HEK293 (cell line): ENCODE results near the gene NAV2.

ENCODE experiments used
- CTCF ChIA-PET: fragments of 350-600 bp; formaldehyde crosslinking; extraction: SDS; loops from one replicate; lab custom pipeline; 2021; ENCODE audit warnings: antibody characterized with exemption; lab: Yijun Ruan, JAX
- POLR2A ChIA-PET: fragments of 300-600 bp; formaldehyde crosslinking; extraction: SDS; loops from one replicate; lab custom pipeline; 2020; ENCODE audit warnings: antibody characterized with exemption, inconsistent platforms; lab: Yijun Ruan, JAX
- H3K27ac ChIP-seq: fragments of 200-500 bp; sonication (Bioruptor generic); 2 replicates; pipeline ENCODE4 v1.5.1; 2014; ENCODE audit warnings: low read depth, low read length, control low read depth, inconsistent platforms; ENCODE audit errors: extremely low read depth
- H3K36me3 ChIP-seq, 2 experiments: fragments of 200-500 bp in 1 of 2; sonication (Bioruptor generic) in 1 of 2; 1 replicate in 1 of 2; 2 replicates in 1 of 2; pipeline ENCODE4 v1.5.1; 2014 to 2017; ENCODE audit warnings: inconsistent platforms in 2 of 2, low read length in 2 of 2; ENCODE audit not compliant: control insufficient read depth in 2 of 2, insufficient read depth in 1 of 2
- H3K4me1 ChIP-seq: fragments of 200-500 bp; sonication (Bioruptor generic); 2 replicates; pipeline ENCODE4 v1.5.1; 2014; ENCODE audit warnings: mild to moderate bottlenecking, low read length, inconsistent platforms; ENCODE audit not compliant: control insufficient read depth, insufficient read depth
- H3K4me3 ChIP-seq: 2 replicates; pipeline ENCODE4 v1.5.1; 2011; ENCODE audit warnings: low read depth, mild to moderate bottlenecking, control low read depth, low read length, moderate library complexity
- H3K9me3 ChIP-seq: fragments of 200-500 bp; sonication (Bioruptor generic); 2 replicates; pipeline ENCODE4 v1.5.1; 2014; ENCODE audit warnings: low read depth, low read length, inconsistent platforms; ENCODE audit not compliant: control insufficient read depth, insufficient read depth
- BCL11A ChIP-seq: fragments of 450-650 bp; formaldehyde crosslinking; IDR thresholded peaks from 2 replicates; pipeline ENCODE4 v1.5.1; 2016; ENCODE audit warnings: low read depth, missing biosample characterization, missing genetic modification characterization
- KLF10 ChIP-seq: fragments of 450-650 bp; IDR thresholded peaks from 2 replicates; pipeline ENCODE4 v1.5.1; 2018; ENCODE audit warnings: missing biosample characterization, mild to moderate bottlenecking, missing genetic modification characterization
- MZF1 ChIP-seq: fragments of 450-650 bp; formaldehyde crosslinking; IDR thresholded peaks from 2 replicates; pipeline ENCODE4 v1.5.1; 2017; ENCODE audit warnings: missing biosample characterization, missing genetic modification characterization, borderline replicate concordance
- OSR2 ChIP-seq: fragments of 450-650 bp; formaldehyde crosslinking; IDR thresholded peaks from 2 replicates; pipeline ENCODE4 v1.5.1; 2016; ENCODE audit warnings: missing biosample characterization, missing genetic modification characterization
- YY1 ChIP-seq: fragments of 450-650 bp; formaldehyde crosslinking; IDR thresholded peaks from 2 replicates; pipeline ENCODE4 v1.5.1; 2018; ENCODE audit warnings: missing biosample characterization, missing genetic modification characterization
- YY2 ChIP-seq: fragments of 450-650 bp; formaldehyde crosslinking; IDR thresholded peaks from 2 replicates; pipeline ENCODE4 v1.5.1; 2016; ENCODE audit warnings: missing biosample characterization, missing genetic modification characterization
- ZBTB17 ChIP-seq: fragments of 450-650 bp; formaldehyde crosslinking; IDR thresholded peaks from 2 replicates; pipeline ENCODE4 v1.5.1; 2016; ENCODE audit warnings: missing biosample characterization, missing genetic modification characterization
- ZBTB48 ChIP-seq: fragments of 450-650 bp; formaldehyde crosslinking; IDR thresholded peaks from 2 replicates; pipeline ENCODE4 v1.5.1; 2016; ENCODE audit warnings: missing biosample characterization, missing genetic modification characterization
- ZEB2 ChIP-seq: fragments of 450-650 bp; formaldehyde crosslinking; IDR thresholded peaks from 2 replicates; pipeline ENCODE4 v1.5.1; 2016; ENCODE audit warnings: missing biosample characterization, missing genetic modification characterization
- ZFP41 ChIP-seq: fragments of 450-650 bp; formaldehyde crosslinking; IDR thresholded peaks from 2 replicates; pipeline ENCODE4 v1.5.1; 2016; ENCODE audit warnings: missing biosample characterization, missing genetic modification characterization, borderline replicate concordance
- ZNF112 ChIP-seq: fragments of 450-650 bp; formaldehyde crosslinking; IDR thresholded peaks from 2 replicates; pipeline ENCODE4 v1.5.0; 2017; ENCODE audit warnings: missing biosample characterization, missing genetic modification characterization
- ZNF114 ChIP-seq: fragments of 450-650 bp; formaldehyde crosslinking; IDR thresholded peaks from 2 replicates; pipeline ENCODE4 v1.5.0; 2017; ENCODE audit warnings: missing biosample characterization, missing genetic modification characterization
- ZNF133 ChIP-seq: fragments of 450-650 bp; formaldehyde crosslinking; IDR thresholded peaks from 2 replicates; pipeline ENCODE4 v1.5.1; 2016; ENCODE audit warnings: missing biosample characterization, missing genetic modification characterization
- ZNF138 ChIP-seq: fragments of 450-650 bp; formaldehyde crosslinking; IDR thresholded peaks from 2 replicates; pipeline ENCODE4 v1.5.1; 2016; ENCODE audit warnings: missing biosample characterization, missing genetic modification characterization, borderline replicate concordance
- ZNF341 ChIP-seq: fragments of 450-650 bp; formaldehyde crosslinking; IDR thresholded peaks from 2 replicates; pipeline ENCODE4; 2016; ENCODE audit warnings: low read depth, missing biosample characterization, missing genetic modification characterization
- ZNF37A ChIP-seq: fragments of 450-650 bp; IDR thresholded peaks from 2 replicates; pipeline ENCODE4 v1.5.1; 2018; ENCODE audit warnings: missing biosample characterization, missing genetic modification characterization
- ZNF426 ChIP-seq: fragments of 450-650 bp; formaldehyde crosslinking; IDR thresholded peaks from 2 replicates; pipeline ENCODE4 v1.5.1; 2017; ENCODE audit warnings: missing biosample characterization, missing genetic modification characterization, mild to moderate bottlenecking, inconsistent platforms, moderate library complexity
- ZNF501 ChIP-seq: fragments of 450-650 bp; formaldehyde crosslinking; IDR thresholded peaks from 2 replicates; pipeline ENCODE4 v1.5.1; 2016; ENCODE audit warnings: missing biosample characterization, missing genetic modification characterization
- ZNF510 ChIP-seq: fragments of 450-650 bp; formaldehyde crosslinking; IDR thresholded peaks from 2 replicates; pipeline ENCODE4 v1.5.1; 2018; ENCODE audit warnings: mild to moderate bottlenecking, missing genetic modification characterization, missing biosample characterization; ENCODE audit not compliant: insufficient replicate concordance
- ZNF544 ChIP-seq: fragments of 450-650 bp; formaldehyde crosslinking; IDR thresholded peaks from 2 replicates; pipeline ENCODE4 v1.5.0; 2017; ENCODE audit warnings: missing biosample characterization, missing genetic modification characterization
- ZNF558 ChIP-seq: fragments of 450-650 bp; formaldehyde crosslinking; IDR thresholded peaks from 2 replicates; pipeline ENCODE4 v1.5.1; 2016; ENCODE audit warnings: missing biosample characterization, missing genetic modification characterization
- ZSCAN23 ChIP-seq: fragments of 450-650 bp; formaldehyde crosslinking; IDR thresholded peaks from 2 replicates; pipeline ENCODE4 v1.5.1; 2016; ENCODE audit warnings: missing biosample characterization, missing genetic modification characterization
- TF ChIP-seq, protein P1 (sequence below): fragments of 450-650 bp; formaldehyde crosslinking; IDR thresholded peaks from 2 replicates; pipeline ENCODE4 v1.5.1; 2016; ENCODE audit warnings: missing biosample characterization, missing genetic modification characterization

NAV2 gene

DNA sequence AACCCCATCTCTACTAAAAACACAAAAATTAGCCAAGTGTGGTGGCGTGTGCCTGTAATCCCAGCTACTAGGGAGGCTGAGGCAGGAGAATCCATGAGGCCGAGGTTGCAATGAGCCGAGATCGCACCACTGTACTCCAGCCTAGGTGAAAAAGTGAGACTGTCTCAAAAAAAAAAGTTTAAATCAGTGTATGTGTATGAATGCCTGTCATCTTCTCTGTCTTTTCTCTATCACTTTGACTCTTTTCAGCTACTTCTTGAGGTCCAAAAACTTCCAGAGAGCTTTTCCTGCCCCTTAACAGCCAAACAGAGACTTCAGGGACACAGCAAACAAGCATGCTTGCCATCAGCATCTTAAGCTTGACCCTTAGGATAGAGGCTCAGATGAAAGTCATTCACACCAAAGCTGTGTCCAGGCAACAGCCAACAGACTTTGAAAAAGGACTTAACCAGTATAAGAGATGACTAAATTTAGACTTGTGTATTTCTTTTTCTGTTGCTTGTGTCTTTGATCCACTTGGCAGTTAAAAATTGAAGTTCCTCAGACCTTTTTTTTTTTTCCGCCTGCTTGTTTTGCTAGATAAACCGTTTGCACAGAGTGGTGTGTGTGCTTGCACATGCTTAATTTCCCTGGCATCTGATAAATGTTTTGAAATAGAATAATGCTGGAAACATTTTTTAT lies 295.7 kb downstream of the NAV2 start:
- no peaks in the 10 kb centered on the region for H3K36me3 ChIP-seq
- POLR2A ChIA-PET: no interaction called here
- TF ChIP-seq ZNF558 (tag by site-specific recombination) (peak; percentile 91), ZNF544 (tag by site-specific recombination) (no peak)
- H3K4me1 ChIP-seq: peaks cover 6% of the 10 kb centered on the region
- H3K9me3 ChIP-seq: no peaks in the 10 kb centered on the region
- CTCF ChIA-PET: no interaction called here
- H3K27ac ChIP-seq: no peak overlapping the region
- H3K4me3 ChIP-seq: no peak overlapping the region

DNA sequence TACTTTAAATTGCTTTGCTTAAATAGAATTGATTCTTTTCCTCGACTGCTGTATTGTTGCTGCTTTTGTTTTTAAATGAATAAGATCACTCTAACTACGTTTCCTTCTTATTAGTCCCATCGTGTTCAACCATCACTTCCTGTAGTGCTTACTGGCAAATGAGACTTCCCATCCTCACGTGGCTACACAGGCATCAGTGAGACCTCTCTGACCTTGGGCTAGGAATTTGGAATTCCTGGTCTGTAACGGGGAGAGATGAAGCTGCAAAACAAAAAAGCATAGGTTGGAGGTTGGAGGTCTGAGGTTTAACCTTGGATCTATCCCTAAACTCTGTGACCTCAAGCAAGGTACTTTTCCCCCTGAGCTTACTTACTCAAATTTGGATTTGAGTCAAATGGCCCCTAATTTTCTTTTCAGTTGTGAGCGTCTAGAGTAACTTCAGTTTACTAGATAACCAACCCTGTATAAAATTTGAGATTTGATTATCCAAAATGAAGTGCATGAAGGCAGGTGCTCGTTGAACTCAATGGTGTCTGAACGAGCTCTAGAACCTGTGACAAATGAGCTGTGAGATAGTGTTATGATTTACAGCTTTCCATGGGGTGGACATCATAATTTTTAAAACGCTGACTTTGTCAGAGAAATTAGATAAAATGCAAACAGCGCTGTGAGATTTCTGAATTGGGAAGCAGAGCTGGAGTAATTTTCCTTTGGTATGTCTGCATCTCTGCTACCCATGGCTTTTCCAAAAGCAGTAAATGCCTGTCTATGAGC lies 296.4 kb downstream of the NAV2 start:
- Histone ChIP-seq H3K9me3 (no peaks in the 10 kb centered on the region), H3K27ac (no peak overlapping the region), H3K36me3 (no peaks in the 10 kb centered on the region), H3K4me1 (peaks cover 6% of the 10 kb centered on the region), H3K4me3 (no peak overlapping the region)
- POLR2A ChIA-PET: no interaction called here
- TF ChIP-seq ZEB2 (tag by site-specific recombination) (no peak), ZNF510 (tag by site-specific recombination) (no peak), ZNF133 (tag by site-specific recombination) (no peak), KLF10 (tag by site-specific recombination) (no peak), ZNF112 (tag by site-specific recombination) (no peak), BCL11A (tag by site-specific recombination) (no peak), ZNF138 (tag by site-specific recombination) (no peak), ZNF114 (tag by site-specific recombination) (no peak), ZNF37A (no peak)
- CTCF ChIA-PET: interaction anchor here (0.8 kb wide), 1 partner anchor 119 kb away, joined by 3 read pairs; no protein-coding TSS in a partner anchor

DNA sequence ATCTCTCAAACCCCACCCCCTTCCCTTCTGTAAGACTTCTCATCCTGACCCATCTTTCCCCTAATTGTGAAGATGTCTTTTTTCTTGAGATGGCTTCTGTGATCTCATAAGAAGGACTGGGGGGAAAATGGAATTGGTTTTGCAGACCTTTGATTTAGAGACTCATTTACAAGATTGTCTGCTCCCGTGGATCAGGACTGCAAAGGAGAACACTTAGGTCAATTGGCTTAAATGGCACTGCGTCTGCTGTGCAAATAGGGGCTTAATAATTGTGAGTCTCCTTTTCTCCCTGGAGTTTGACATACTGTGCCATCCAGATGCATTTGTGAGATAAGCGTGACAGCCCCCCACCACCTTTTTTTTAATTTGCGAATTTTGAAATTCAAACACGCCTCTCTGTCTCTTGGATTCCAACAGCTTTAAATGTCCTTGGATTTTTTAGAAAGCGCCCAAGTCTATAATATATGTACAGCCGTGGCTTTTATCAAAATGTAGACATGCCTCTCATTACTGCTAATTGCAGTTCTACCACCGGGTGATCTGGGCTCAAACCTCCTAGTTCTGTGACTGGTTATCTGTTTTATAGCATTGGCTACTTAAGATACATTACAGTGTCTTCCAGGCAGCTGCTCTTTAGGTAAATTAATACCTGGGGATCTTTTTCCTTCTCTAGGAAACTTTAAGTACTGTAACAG lies 297.7 kb downstream of the NAV2 start:
- Histone ChIP-seq H3K27ac (no peak overlapping the region), H3K9me3 (no peaks in the 10 kb centered on the region), H3K4me1 (peaks cover 6% of the 10 kb centered on the region), H3K4me3 (no peak overlapping the region), H3K36me3 (no peaks in the 10 kb centered on the region)
- POLR2A ChIA-PET: no interaction called here
- TF ChIP-seq ZBTB48 (tag by site-specific recombination) (no peak), ZFP41 (tag by site-specific recombination) (no peak), MZF1 (tag by site-specific recombination) (no peak), KLF10 (tag by site-specific recombination) (no peak), ZBTB17 (no peak), OSR2 (tag by site-specific recombination) (0 out of 2 replicates have a peak, but pooled peaks have one; percentile 25)
- TF ChIP-seq, all 188 proteins: peak for 1
- CTCF ChIA-PET: interaction anchor here (1.2 to 1.3 kb wide), 2 partner anchors 8 to 101 kb away, joined by 4 to 9 read pairs; no protein-coding TSS in a partner anchor

DNA sequence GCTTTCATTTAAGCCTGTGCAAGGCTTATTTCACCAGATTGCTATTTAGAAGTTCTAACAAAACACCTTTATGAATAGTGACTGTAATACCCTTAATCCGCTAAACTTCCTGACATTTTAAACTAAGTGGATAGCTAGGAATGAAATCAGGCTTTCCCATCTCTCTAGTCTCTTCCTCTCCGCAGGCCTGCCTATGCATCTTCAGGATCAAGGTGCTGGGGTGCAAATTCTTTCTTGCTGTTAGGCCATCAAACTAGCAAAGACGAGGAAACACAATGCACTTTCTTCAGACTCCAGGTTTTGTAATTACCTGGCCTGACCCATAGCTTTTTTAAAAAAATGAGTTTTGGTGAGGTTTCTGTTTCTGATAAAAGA lies 298.2 kb downstream of the NAV2 start:
- Histone ChIP-seq H3K36me3 (no peaks in the 10 kb centered on the region), H3K4me3 (no peak overlapping the region), H3K4me1 (peaks cover 10% of the 10 kb centered on the region), H3K27ac (no peak overlapping the region), H3K9me3 (no peaks in the 10 kb centered on the region)
- POLR2A ChIA-PET: interaction anchor here (1.1 kb wide), 1 partner anchor 24 kb away, joined by 3 read pairs; no protein-coding TSS in a partner anchor
- CTCF ChIA-PET: interaction anchor here (1.2 to 1.3 kb wide), 2 partner anchors 9 to 100 kb away, joined by 4 to 9 read pairs; no protein-coding TSS in a partner anchor
- TF ChIP-seq, protein P1, sequence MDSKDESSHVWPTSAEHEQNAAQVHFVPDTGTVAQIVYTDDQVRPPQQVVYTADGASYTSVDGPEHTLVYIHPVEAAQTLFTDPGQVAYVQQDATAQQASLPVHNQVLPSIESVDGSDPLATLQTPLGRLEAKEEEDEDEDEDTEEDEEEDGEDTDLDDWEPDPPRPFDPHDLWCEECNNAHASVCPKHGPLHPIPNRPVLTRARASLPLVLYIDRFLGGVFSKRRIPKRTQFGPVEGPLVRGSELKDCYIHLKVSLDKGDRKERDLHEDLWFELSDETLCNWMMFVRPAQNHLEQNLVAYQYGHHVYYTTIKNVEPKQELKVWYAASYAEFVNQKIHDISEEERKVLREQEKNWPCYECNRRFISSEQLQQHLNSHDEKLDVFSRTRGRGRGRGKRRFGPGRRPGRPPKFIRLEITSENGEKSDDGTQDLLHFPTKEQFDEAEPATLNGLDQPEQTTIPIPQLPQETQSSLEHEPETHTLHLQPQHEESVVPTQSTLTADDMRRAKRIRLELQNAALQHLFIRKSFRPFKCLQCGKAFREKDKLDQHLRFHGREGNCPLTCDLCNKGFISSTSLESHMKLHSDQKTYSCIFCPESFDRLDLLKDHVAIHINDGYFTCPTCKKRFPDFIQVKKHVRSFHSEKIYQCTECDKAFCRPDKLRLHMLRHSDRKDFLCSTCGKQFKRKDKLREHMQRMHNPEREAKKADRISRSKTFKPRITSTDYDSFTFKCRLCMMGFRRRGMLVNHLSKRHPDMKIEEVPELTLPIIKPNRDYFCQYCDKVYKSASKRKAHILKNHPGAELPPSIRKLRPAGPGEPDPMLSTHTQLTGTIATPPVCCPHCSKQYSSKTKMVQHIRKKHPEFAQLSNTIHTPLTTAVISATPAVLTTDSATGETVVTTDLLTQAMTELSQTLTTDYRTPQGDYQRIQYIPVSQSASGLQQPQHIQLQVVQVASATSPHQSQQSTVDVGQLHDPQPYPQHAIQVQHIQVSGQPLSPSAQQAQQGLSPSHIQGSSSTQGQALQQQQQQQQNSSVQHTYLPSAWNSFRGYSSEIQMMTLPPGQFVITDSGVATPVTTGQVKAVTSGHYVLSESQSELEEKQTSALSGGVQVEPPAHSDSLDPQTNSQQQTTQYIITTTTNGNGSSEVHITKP (tag by site-specific recombination): no peak
- TF ChIP-seq ZSCAN23 (no peak), ZNF112 (tag by site-specific recombination) (no peak), YY1 (no peak), YY2 (no peak), ZNF341 (tag by site-specific recombination) (no peak), ZNF501 (tag by site-specific recombination) (no peak), ZNF426 (tag by site-specific recombination) (no peak)
